Measurements from ENCODE around the gene RASGRF2.

RASGRF2 gene

DNA sequence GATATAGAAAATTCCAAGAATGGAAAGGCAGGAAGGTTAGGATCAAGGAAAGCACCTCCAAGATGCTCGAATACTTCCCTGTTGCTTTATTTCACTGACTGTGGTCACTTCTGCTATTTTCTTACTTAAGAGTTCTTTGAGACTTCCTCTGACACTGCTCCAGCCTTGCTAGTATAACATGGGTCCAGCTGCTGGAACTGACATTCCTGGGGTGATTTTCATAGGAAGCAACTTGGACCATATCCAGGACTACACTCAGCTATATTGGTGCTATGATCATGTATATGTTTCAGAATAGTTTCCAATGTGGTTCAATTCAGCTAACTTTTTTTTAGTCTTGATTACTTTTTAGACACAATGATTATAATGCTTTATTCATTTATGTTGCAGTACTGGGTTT lies 191.4 kb downstream of the RASGRF2 start:
- TF ChIP-seq GATA1 (IDR thresholded peaks at IDR 0.05; ENCODE audit: low read depth, low read length) (no peak), POLR2A (IDR thresholded peaks at IDR 0.05; ENCODE audit: low read length) (no peak)
- no peak for DNase-seq

DNA sequence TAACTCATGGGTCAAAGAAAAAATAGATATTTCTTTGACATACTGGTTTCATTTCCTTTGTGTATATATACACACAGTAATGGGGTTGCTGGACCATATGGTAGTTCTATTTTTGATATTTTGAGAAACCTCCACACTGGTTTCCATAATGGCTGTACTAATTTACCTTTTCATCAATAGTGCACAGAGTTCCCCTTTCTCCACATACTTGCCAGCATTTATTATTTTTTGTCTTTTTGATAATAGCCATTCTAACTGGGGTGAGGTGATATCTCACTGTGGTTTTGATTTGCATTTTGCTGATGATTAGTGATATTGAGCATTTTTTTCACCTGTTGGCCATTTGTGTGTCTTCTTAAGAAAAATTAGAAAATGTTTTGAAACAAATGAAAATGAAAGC lies 194.6 kb downstream of the RASGRF2 start:
- TF ChIP-seq GATA1 (IDR thresholded peaks at IDR 0.05; ENCODE audit: low read depth, low read length) (no peak), POLR2A (IDR thresholded peaks at IDR 0.05; ENCODE audit: low read length) (no peak)
- DNase-seq, result no peak

DNA sequence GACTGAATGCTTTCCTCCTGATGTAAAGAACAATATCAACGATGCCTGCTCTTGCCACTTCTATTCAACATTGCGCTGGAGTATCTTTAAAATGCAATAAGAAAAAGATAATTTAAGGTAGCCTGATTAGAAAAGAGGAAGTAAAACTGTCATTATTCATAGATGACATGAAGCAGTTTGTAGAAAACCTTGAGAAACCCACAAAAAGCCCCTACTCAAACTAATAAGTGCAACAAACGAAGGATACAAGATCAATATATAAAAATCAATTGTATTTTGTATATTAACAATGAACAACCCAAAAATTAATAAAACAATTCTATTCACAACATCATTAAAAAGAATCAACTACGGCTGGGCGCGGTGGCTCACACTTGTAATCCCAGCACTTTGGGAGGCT lies 196.6 kb downstream of the RASGRF2 start:
- no peak for DNase-seq
- TF ChIP-seq POLR2A (IDR thresholded peaks at IDR 0.05; ENCODE audit: low read length), result no peak
- TF ChIP-seq GATA1 (IDR thresholded peaks at IDR 0.05; ENCODE audit: low read depth, low read length), result no peak

DNA sequence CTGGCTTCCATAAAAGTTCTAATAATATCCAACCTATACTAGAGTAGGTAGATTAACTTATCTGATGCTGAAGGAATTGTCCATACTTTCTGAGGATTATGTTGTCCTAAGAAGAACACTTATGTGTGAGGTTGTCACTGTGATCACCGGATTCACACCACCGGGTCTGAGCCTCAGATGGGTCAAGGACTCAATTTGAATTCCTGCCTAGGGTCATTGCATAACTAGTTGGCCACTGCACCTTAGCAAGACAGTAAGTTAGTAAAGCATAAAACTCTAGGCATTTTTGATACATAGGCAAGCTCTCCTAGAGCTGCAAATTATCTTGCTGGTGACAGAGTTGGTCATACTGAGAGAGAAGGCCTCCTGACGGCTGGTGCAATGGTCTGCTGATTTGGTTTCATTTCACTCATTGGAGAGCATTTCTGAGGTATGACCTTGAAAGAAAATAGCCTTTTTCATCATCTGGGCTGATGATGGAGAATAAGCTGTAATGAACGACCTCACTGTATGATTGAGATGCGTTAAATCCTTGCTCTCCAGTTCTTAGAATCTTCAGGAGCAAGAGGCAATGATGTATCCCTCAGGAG lies 200.9 kb downstream of the RASGRF2 start:
- TF ChIP-seq POLR2A (IDR thresholded peaks at IDR 0.05; ENCODE audit: low read length) (no peak), GATA1 (IDR thresholded peaks at IDR 0.05; ENCODE audit: low read depth, low read length) (no peak)
- DNase-seq, result no peak

DNA sequence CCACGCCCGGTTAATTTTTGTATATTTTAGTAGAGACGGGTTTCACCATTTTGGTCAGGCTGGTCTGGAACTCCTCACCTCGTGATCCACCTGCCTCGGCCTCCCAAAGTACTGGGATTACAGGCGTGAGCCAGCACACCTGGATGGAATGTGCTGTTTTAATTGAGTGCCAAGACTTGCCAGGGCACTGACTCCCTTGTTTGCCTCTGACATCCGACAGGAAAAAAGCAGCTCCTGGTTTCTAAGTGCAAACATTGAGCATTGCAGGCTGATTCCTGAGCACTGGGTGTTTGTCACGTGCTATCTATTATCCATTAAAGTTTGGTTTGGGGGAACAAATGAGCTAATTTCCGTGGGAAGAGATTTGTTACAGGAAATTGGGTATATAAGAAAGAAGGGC lies 202.3 kb downstream of the RASGRF2 start:
- TF ChIP-seq POLR2A (IDR thresholded peaks at IDR 0.05; ENCODE audit: low read length) (no peak), GATA1 (IDR thresholded peaks at IDR 0.05; ENCODE audit: low read depth, low read length) (no peak)

DNA sequence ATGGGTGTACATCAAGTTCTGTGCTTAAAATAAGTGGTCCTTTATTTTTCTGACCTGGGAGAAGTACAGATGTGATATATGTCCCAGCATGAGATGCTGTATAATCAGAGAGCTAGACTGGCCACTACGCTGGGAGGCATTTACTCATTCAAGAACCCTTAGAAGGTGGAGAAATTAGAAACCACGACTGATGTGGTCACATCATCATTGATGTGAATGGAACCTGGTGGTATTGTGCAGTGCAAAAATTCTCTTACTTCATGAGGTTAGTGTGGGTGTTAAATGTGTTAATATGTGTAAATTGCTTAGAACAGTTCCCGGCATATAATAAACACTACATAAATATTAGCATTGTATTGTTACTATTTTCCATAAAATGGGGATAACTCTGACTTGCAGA lies 203.5 kb downstream of the RASGRF2 start:
- TF ChIP-seq GATA1 (IDR thresholded peaks at IDR 0.05; ENCODE audit: low read depth, low read length) (no peak), POLR2A (IDR thresholded peaks at IDR 0.05; ENCODE audit: low read length) (no peak)
- DNase-seq, result no peak

More for the DNA sequence above, 202.3 kb downstream of the RASGRF2 start:
- DNase-seq, result no peak

DNA sequence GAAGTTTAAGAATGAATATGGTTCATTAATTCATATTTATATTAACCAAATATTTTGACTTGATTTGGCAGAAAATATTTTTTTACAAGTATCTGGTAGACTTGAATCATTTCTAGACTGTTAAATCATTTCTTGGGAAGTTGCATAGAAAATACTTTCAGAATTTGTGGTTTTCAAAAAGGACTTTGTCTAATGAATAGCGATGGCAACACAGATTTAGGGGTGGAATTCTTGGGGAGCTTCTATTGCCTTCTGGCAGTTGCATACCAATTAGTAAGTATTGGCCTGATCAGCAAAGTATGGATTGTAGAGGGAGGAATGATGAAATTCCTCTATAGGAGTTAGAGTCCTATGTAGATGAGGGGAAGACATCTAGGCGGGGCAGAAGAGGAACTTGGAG lies 204.3 kb downstream of the RASGRF2 start:
- no peak for TF ChIP-seq POLR2A (IDR thresholded peaks at IDR 0.05; ENCODE audit: low read length)
- TF ChIP-seq GATA1 (IDR thresholded peaks at IDR 0.05; ENCODE audit: low read depth, low read length), result no peak
- no peak for DNase-seq

DNA sequence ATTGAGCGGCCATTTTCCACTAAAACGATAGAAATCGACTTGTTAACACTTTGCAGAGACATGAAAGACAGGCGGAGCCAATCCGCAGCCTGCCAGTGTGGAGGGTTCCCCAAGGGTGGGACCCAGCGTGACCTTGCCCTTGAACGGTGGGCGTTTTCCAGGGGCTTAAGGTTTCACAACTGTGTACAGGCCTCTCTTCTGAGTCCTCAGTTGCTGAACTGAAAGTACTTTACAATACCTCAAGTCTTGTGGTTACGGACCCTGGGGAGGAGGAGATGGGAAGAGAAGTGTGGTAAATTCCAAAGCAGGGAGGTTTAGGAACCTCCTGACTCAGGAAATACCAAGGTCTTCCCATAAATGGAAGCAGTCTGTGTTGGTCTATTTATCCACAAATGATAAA lies 204.8 kb downstream of the RASGRF2 start:
- no peak for DNase-seq

DNA sequence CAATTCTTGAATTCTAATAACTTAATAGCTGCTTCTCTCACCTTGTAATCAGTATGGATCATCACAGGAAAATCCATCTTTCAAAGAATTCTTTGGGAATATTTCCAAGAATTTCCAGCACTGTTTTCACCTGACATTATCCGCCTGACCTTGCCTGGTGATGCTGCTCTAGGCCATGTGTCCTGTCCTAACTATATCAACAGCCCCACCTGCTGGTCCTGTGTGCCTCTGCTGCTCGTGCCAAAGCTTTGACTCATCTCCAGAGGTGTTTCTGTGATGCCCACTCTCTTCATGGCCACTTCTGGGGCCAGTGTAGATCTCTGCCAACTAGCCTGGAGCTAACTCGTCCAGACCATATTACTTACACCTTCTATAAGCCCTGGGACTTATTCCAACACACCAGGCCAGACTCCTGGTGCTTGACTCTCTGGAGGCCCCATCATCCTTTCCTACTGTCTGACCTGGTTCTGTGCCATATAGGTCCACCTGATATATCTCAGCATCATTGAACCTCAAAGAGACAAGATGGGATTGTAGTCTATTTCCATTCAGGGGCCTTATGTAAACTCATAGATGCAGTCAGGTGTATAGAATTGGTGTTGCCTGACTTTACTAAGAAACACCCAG lies 205.4 kb downstream of the RASGRF2 start:
- DNase-seq, result peak; percentile 35 to 54
- TF ChIP-seq GATA1 (IDR thresholded peaks at IDR 0.05; ENCODE audit: low read depth, low read length), result no peak
- no peak for TF ChIP-seq POLR2A (IDR thresholded peaks at IDR 0.05; ENCODE audit: low read length)

More for the DNA sequence above, 204.8 kb downstream of the RASGRF2 start:
- TF ChIP-seq POLR2A (IDR thresholded peaks at IDR 0.05; ENCODE audit: low read length) (no peak), GATA1 (IDR thresholded peaks at IDR 0.05; ENCODE audit: low read depth, low read length) (no peak)

DNA sequence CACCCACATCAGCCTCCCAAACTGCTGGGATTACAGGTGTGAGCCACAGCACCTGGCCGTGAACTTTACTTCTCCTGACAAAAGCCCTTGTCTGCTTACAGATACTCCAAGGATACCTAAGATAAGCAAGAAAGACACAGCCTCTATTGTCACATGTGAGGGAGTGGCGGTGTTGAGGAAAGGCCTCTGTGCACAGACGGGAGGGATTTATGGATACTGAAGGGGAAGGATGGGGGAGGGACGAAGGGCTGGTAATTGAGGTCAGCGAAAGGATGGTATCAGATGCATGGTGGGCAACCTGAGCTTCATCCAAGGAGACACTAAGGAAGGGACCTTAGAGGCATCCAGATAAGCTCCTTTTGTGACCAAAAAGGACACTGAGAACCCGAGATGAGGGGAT lies 206.3 kb downstream of the RASGRF2 start:
- TF ChIP-seq GATA1 (IDR thresholded peaks at IDR 0.05; ENCODE audit: low read depth, low read length) (no peak), POLR2A (IDR thresholded peaks at IDR 0.05; ENCODE audit: low read length) (no peak)
- no peak for DNase-seq

DNA sequence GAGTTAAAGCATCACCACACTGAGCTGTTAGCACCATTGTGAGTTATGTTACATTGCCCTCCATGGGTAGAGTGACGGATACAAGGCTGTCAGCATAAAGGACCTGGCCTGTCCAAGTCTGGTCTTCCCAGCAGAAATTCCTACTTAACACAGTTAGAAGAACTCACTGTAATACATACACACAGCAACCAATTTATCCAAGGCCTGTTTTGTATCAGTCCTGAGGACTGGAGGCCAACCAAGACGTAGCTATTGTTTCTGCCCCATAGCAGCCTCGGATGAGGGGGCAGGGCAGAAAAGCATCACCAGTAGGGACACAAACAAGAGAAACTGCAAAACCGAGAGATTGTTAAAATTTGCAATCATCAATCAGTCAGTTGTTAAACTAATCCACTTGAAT lies 206.9 kb downstream of the RASGRF2 start:
- TF ChIP-seq GATA1 (IDR thresholded peaks at IDR 0.05; ENCODE audit: low read depth, low read length), result no peak
- TF ChIP-seq POLR2A (IDR thresholded peaks at IDR 0.05; ENCODE audit: low read length), result no peak
- no peak for DNase-seq

DNA sequence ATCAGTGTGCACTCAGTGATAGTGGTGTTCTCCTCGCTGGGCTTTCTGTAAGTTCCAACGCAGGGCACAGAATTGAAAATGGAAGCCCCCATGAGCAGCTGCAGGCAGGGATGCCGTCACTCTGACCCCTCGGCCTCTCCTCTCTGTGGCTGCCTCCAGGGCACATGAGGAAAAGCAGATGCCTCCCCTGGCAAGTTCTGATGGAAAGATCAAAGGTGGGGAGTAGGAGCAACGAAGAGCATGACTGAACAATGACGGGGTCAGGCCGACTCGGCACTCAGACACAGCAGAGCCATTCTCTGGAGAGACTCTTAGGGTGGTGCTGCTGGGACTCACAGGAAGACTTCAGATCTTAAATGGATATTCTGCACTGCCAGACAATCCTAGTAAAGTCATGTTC lies 207.4 kb downstream of the RASGRF2 start:
- DNase-seq, result no peak
- no peak for TF ChIP-seq GATA1 (IDR thresholded peaks at IDR 0.05; ENCODE audit: low read depth, low read length)

DNA sequence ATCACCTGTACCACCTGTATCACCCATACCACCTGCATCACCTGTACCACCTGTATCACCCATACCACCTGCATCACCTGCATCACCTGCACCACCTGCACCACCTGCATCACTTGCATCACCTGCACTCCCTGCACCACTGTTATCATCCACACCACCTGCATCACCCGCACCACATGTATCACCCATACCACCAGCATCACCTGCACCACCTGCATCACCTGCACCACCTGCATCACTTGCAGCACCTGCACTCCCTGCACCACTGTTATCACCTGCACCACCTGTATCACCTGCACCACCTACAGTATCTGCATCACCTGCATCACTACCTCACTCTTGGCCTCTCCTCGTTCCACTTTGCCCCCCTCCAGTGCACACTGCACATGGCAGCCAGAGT lies 209.8 kb downstream of the RASGRF2 start:
- no peak for TF ChIP-seq POLR2A (IDR thresholded peaks at IDR 0.05; ENCODE audit: low read length)
- no peak for TF ChIP-seq GATA1 (IDR thresholded peaks at IDR 0.05; ENCODE audit: low read depth, low read length)
- no peak for DNase-seq

DNA sequence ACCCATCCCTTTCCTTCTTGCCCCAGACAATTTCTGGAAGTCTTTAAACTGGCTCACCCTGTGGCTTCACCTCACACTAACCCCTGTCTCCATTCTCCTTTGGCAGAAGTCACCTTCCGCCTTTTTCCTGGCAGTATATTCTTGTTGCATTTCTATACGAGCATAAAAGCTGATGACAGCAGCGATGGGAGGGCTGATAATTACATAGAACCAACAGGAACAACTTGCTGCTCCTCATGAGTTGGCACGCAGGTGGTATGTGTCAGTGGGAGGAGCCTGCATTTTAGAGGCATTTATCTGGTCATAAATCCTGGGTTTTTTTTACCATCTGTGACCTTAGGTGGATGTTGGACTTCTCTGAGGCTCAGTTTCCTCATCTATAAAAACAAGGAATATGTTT lies 211.6 kb downstream of the RASGRF2 start:
- TF ChIP-seq GATA1 (IDR thresholded peaks at IDR 0.05; ENCODE audit: low read depth, low read length), result no peak
- TF ChIP-seq POLR2A (IDR thresholded peaks at IDR 0.05; ENCODE audit: low read length), result no peak
- no peak for DNase-seq

DNA sequence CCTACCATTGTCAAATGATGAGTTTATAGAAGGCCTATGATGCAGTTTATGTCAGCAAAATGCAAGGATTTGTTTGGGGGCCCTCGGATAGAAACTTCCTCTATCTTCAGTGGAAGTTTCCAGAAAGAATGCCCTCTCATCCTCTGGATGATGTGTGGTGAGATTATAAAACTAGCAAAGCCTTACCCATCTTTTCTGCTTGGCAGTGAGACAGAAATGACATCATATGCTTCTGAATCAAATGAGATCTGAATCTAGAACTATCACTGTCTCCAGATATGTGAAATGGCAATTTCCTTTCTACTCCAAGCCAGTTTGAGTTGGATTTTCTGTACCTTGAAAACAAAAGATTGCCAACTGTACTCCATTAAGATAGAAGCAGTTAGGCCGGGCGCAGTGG lies 212.5 kb downstream of the RASGRF2 start:
- no peak for DNase-seq
- TF ChIP-seq GATA1 (IDR thresholded peaks at IDR 0.05; ENCODE audit: low read depth, low read length), result no peak
- TF ChIP-seq POLR2A (IDR thresholded peaks at IDR 0.05; ENCODE audit: low read length), result no peak
